GM12865 (cell line): Measurements from ENCODE around the gene MDK.

Experiments
- DNase-seq: peaks from one replicate; pipeline ENCODE4 v3.0.0; 2010; ENCODE audit warnings: low read depth
- H3K4me3 ChIP-seq: 2 replicates; pipeline ENCODE4 v1.5.1; 2011; ENCODE audit warnings: mild to moderate bottlenecking, low read depth, low read length, control low read depth
- CTCF ChIP-seq: IDR thresholded peaks from 2 replicates; pipeline ENCODE4 v1.5.1; 2011; ENCODE audit warnings: low read length, control low read depth, low read depth, inconsistent platforms; ENCODE audit not compliant: insufficient read depth; ENCODE audit errors: missing control alignments

Gene MDK

GRCh38 chr11:46418751-46419150, 37.3 kb downstream of the MDK start:
- no peak for TF ChIP-seq CTCF
- H3K4me3 ChIP-seq: no peak overlapping the region
- no peak for DNase-seq

- no peak for TF ChIP-seq CTCF
- no peak for DNase-seq
- no peak overlapping the region for H3K4me3 ChIP-seq
Observed at GRCh38 chr11:46420513-46420912, 39.0 kb downstream of the MDK start.

GRCh38 chr11:46421257-46421880, 39.9 kb downstream of the MDK start:
- no peak overlapping the region for H3K4me3 ChIP-seq
- TF ChIP-seq CTCF: no peak
- no peak for DNase-seq

- no peak overlapping the region for H3K4me3 ChIP-seq
- no peak for DNase-seq
- no peak for TF ChIP-seq CTCF
Observed at GRCh38 chr11:46422588-46422987, 41.1 kb downstream of the MDK start.

GRCh38 chr11:46426233-46426991, 44.9 kb downstream of the MDK start:
- no peak for TF ChIP-seq CTCF
- no peak overlapping the region for H3K4me3 ChIP-seq
- DNase-seq: no peak

GRCh38 chr11:46427364-46427763, 45.9 kb downstream of the MDK start:
- H3K4me3 ChIP-seq: no peak overlapping the region
- no peak for TF ChIP-seq CTCF
- DNase-seq: no peak

GRCh38 chr11:46429717-46430116, 48.2 kb downstream of the MDK start:
- no peak for TF ChIP-seq CTCF
- no peak for DNase-seq

More at GRCh38 chr11:46429717-46430116, 48.2 kb downstream of the MDK start:
- H3K4me3 ChIP-seq: no peak overlapping the region
